A549 (cell line): ENCODE data around the gene GET4. TPM values are rescaled to one million over a fixed set of nuclear protein-coding genes. Genes with fewer than 3 reads are reported as not detected.

Experiments
- ATAC-seq, 2 experiments: fragments of 200-7000 bp in 1 of 2; fragments of >200 bp in 1 of 2; cut with Nextera tagmentation in 1 of 2; cut with Tn5 transposase in 1 of 2; 3 replicates each; pipeline versions ENCODE4 v1.8.0 to v1.9.1; 2018 to 2020; ENCODE audit warnings: mild to moderate bottlenecking in 1 of 2, moderate library complexity in 1 of 2
- CTCF ChIA-PET: fragments of 300-600 bp; sonication (Branson Sonifier 250); formaldehyde crosslinking; extraction: SDS; loops from one replicate; lab custom pipeline; 2021; ENCODE audit warnings: antibody characterized with exemption, inconsistent platforms; lab: Yijun Ruan, JAX
- POLR2A ChIA-PET: fragments of 350-600 bp; formaldehyde crosslinking; extraction: SDS; loops from one replicate; lab custom pipeline; 2021; ENCODE audit warnings: antibody characterized with exemption, inconsistent platforms; lab: Yijun Ruan, JAX
- DNase-seq, 2 experiments: peaks; one replicate each; pipeline versions ENCODE4 v3.0.0 to v3.0.0-alpha.2; 2011 to 2016; ENCODE audit warnings: low read depth in 1 of 2, low spot score in 1 of 2
- FAIRE-seq: peaks from 2 replicates; lab custom pipeline; 2011; peaks lifted over from hg19 to GRCh38; lab: Jason Lieb, UNC
- H3K27ac ChIP-seq, 2 experiments: fragments of >200 bp; sonication (Bioruptor Twin); formaldehyde crosslinking; 3 replicates each; pipeline ENCODE4 v1.5.1; 2016 to 2017
- H3K4me1 ChIP-seq: fragments of >200 bp; sonication (Bioruptor Twin); formaldehyde crosslinking; 3 replicates; pipeline ENCODE4 v1.6.1; 2016
- H3K4me2 ChIP-seq: fragments of >200 bp; sonication (Bioruptor Twin); formaldehyde crosslinking; 3 replicates; pipeline ENCODE4 v1.6.1; 2016
- H3K4me3 ChIP-seq: fragments of >200 bp; sonication (Bioruptor Twin); formaldehyde crosslinking; 3 replicates; pipeline ENCODE4 v1.5.1; 2016
- H3K9me3 ChIP-seq: fragments of >200 bp; sonication (Bioruptor Twin); formaldehyde crosslinking; 3 replicates; pipeline ENCODE4 v1.6.1; 2016
- CEBPB ChIP-seq, 2 experiments: fragments of >200 bp in 1 of 2; sonication (Bioruptor Twin) in 1 of 2; formaldehyde crosslinking in 1 of 2; IDR thresholded peaks; 2 replicates each; pipeline ENCODE4 v1.6.1; 2012 to 2016
- CHD2 ChIP-seq: fragments of 150-350 bp; IDR thresholded peaks from 2 replicates; pipeline ENCODE4 v1.6.1; 2014; ENCODE audit warnings: low read length; ENCODE audit not compliant: partially characterized antibody
- CTCF ChIP-seq: fragments of >200 bp; sonication (Bioruptor Twin); formaldehyde crosslinking; IDR thresholded peaks from 3 replicates; pipeline ENCODE4 v1.5.1; 2016
- EHF ChIP-seq: fragments of 250-450 bp; sonication (Bioruptor Pico); IDR thresholded peaks from 2 replicates; pipeline ENCODE4 v1.5.0; 2020; ENCODE audit warnings: mild to moderate bottlenecking
- EP300 ChIP-seq, 2 experiments: fragments of >200 bp; sonication (Bioruptor Twin); formaldehyde crosslinking; IDR thresholded peaks; 2 replicates in 1 of 2; 3 replicates in 1 of 2; pipeline ENCODE4 v1.6.1; 2016 to 2017
- FOSL2 ChIP-seq, 2 experiments: fragments of 450-650 bp in 1 of 2; fragments of >200 bp in 1 of 2; sonication (Bioruptor Twin) in 1 of 2; formaldehyde crosslinking; IDR thresholded peaks; 2 replicates each; pipeline versions ENCODE4 v1.5.0 to v1.6.1; 2016 to 2020; ENCODE audit warnings: mild to moderate bottlenecking in 1 of 2, moderate library complexity in 1 of 2
- GATA3 ChIP-seq: IDR thresholded peaks from 2 replicates; pipeline ENCODE4 v1.6.1; 2012; ENCODE audit warnings: borderline replicate concordance
- HDAC2 ChIP-seq: fragments of 200-600 bp; sonication (generic); IDR thresholded peaks from 2 replicates; pipeline ENCODE4 v1.6.1; 2016
- HES2 ChIP-seq: fragments of >200 bp; sonication (Bioruptor Twin); formaldehyde crosslinking; IDR thresholded peaks from 2 replicates; pipeline ENCODE4 v1.6.1; 2016
- HOXA7 ChIP-seq: fragments of 250-450 bp; sonication (Bioruptor Pico); IDR thresholded peaks from 2 replicates; pipeline ENCODE4 v1.5.0; 2020; ENCODE audit warnings: mild to moderate bottlenecking, moderate library complexity
- HOXB13 ChIP-seq: fragments of 250-450 bp; sonication (Bioruptor Pico); IDR thresholded peaks from 2 replicates; pipeline ENCODE4 v1.5.0; 2020; ENCODE audit warnings: low read depth, mild to moderate bottlenecking, moderate library complexity
- JUNB ChIP-seq: fragments of >200 bp; sonication (Bioruptor Twin); formaldehyde crosslinking; IDR thresholded peaks from 2 replicates; pipeline ENCODE4 v1.6.1; 2016
- MAZ ChIP-seq: fragments of 150-350 bp; IDR thresholded peaks from 2 replicates; pipeline ENCODE4 v1.6.1; 2014; ENCODE audit warnings: antibody characterized with exemption, low read depth, low read length, borderline replicate concordance
- MYC ChIP-seq: IDR thresholded peaks from 2 replicates; pipeline ENCODE4 v1.6.1; 2012; ENCODE audit warnings: mild to moderate bottlenecking, inconsistent platforms, low read length, improper control_type of control experiment, borderline replicate concordance
- POLR2AphosphoS2 ChIP-seq: conservative IDR thresholded peaks from 2 replicates; pipeline ENCODE4 v1.6.1; 2012; ENCODE audit warnings: low read length, improper control_type of control experiment, inconsistent platforms
- RAD21 ChIP-seq, 2 experiments: fragments of >200 bp in 1 of 2; sonication (Bioruptor Twin) in 1 of 2; formaldehyde crosslinking in 1 of 2; IDR thresholded peaks in 1 of 2; conservative IDR thresholded peaks in 1 of 2; 2 replicates in 1 of 2; 3 replicates in 1 of 2; pipeline ENCODE4 v1.6.1; 2012 to 2018; ENCODE audit warnings: inconsistent platforms in 1 of 2
- RARB ChIP-seq: fragments of 250-450 bp; sonication (Bioruptor Pico); IDR thresholded peaks from 2 replicates; pipeline ENCODE4 v1.8.0; 2021; ENCODE audit warnings: mild to moderate bottlenecking, moderate library complexity
- REST ChIP-seq: fragments of 200-600 bp; sonication (generic); IDR thresholded peaks from 2 replicates; pipeline ENCODE4 v1.6.1; 2016; ENCODE audit warnings: antibody characterized with exemption, mild to moderate bottlenecking, moderate library complexity
- SMC3 ChIP-seq: fragments of >200 bp; sonication (Bioruptor Twin); formaldehyde crosslinking; IDR thresholded peaks from 3 replicates; pipeline ENCODE4 v1.6.1; 2018; ENCODE audit warnings: inconsistent platforms
- SREBF2 ChIP-seq: fragments of 450-650 bp; IDR thresholded peaks from 2 replicates; pipeline ENCODE4 v1.6.1; 2014; ENCODE audit warnings: mild to moderate bottlenecking, moderate library complexity
- TFCP2L1 ChIP-seq: fragments of 250-450 bp; sonication (Bioruptor Pico); IDR thresholded peaks from 2 replicates; pipeline ENCODE4 v1.5.0; 2021; ENCODE audit warnings: mild to moderate bottlenecking
- TP53 ChIP-seq: fragments of 250-450 bp; sonication (Bioruptor Pico); IDR thresholded peaks from 2 replicates; pipeline ENCODE4 v1.5.0; 2021; ENCODE audit warnings: mild to moderate bottlenecking, moderate library complexity
- USF2 ChIP-seq: fragments of 450-650 bp; IDR thresholded peaks from 2 replicates; pipeline ENCODE4 v1.6.1; 2014; ENCODE audit warnings: antibody characterized with exemption
- ZFP36 ChIP-seq: fragments of 450-650 bp; IDR thresholded peaks from 2 replicates; pipeline ENCODE4 v1.6.1; 2014; ENCODE audit warnings: borderline replicate concordance; ENCODE audit not compliant: partially characterized antibody
- ZNF302 ChIP-seq: fragments of 250-450 bp; sonication (Bioruptor Pico); IDR thresholded peaks from 2 replicates; pipeline ENCODE4 v1.9.0; 2021; ENCODE audit warnings: inconsistent platforms, mild to moderate bottlenecking, moderate library complexity
- ZSCAN20 ChIP-seq: fragments of 250-450 bp; sonication (Bioruptor Pico); IDR thresholded peaks from 2 replicates; pipeline ENCODE4 v1.8.0; 2022; ENCODE audit warnings: mild to moderate bottlenecking, moderate library complexity
- WGBS: methylation state at CpG from one replicate; pipeline ENCODE4 v1.1.6; 2017; ENCODE audit errors: missing lambda C conversion rate; 5-methylcytosine and 5-hydroxymethylcytosine counted together
- polyA plus RNA-seq, 4 experiments: library from polyadenylated mRNA; depleted of rRNA in 3 of 4; stranded (reverse); fragments of >200 nt; fragmentation: RNase III in 1 of 4; extraction: RNeasy Plus Mini Kit Qiagen cat#74134 plus additional on column Dnase treatment in 1 of 4; gene quantifications; 2 replicates in 3 of 4; 3 replicates in 1 of 4; pipeline ENCODE4 v1.2.3, GENCODE V29; 2011 to 2017

Gene GET4
- polyA plus RNA-seq, 2 of the 4 experiments (the other 2 are of a cell fraction), result 26.1 to 37.0 TPM

DNA sequence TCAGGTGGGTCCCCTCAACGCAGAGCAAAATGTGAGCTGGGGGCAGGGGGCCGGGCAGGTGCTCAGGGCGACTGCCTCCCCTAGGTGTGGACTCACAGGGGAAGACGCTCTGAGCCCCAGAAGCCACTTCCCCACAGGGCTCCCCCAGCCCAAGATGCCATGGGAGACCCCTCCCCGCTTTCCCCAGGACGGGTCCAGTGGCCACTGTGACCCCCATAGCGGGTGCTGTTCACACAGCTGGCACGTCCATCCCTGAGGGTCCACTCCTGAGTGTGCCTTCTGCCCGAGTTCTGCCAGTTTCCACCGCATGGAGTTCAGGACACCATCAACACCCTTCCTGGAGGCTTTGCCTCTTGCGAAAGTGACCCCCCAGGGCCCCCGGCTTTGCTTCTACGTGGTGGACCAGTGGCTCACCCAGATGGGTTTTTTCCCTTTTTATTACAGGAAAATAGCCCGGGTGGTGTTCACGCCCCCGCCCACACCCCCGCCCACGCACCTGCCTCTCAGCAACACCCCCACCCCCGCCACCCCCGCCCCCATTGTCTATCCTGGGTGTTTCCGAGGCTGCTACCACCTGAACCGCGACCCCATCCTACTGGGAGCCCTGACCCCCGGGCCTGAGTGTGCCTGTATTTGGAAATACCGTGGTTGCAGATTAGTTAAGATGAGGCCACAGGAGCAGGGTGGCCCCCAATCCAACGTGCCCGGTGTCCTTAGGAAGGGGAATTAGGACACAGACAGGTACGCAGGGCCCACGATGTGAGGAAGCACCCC lies 46.2 kb downstream of the GET4 start:
- FAIRE-seq (no peak), DNase-seq (no peak), ATAC-seq (no peak)
- ChIA-PET POLR2A (no interaction called here), CTCF (interaction anchor here (0.7 to 2.9 kb wide), 5 partner anchors 8 to 71 kb away, joined by 3 to 13 read pairs (median 3); partner anchors contain the start of gene ADAP1)
- Histone ChIP-seq H3K4me2 (no peak overlapping the region), H3K27ac (0 out of 6 replicates have a peak overlapping the region, but pooled peaks of 1 of the 2 experiments have one; percentile 11), H3K4me3 (no peak overlapping the region), H3K4me1 (peaks cover 5% of the 10 kb centered on the region; the same call in 2 of the 3 replicates), H3K9me3 (no peaks in the 10 kb centered on the region)
- 75% methylated on average over 15 of the region's 29 CpGs for WGBS
- no peak for TF ChIP-seq SMC3
- TF ChIP-seq REST, result no peak
- TF ChIP-seq HES2, result no peak
- no peak for TF ChIP-seq ZFP36
- TF ChIP-seq SREBF2, result no peak
- no peak for TF ChIP-seq HOXB13 (CRISPR knock-in tag)
- TF ChIP-seq POLR2AphosphoS2, result no peak
- no peak for TF ChIP-seq HDAC2
- no peak for TF ChIP-seq RARB (CRISPR knock-in tag)
- no peak for TF ChIP-seq EP300 (IDR thresholded peaks at IDR 0.05)
- TF ChIP-seq TFCP2L1 (CRISPR knock-in tag), result no peak
- no peak for TF ChIP-seq USF2
- no peak for TF ChIP-seq GATA3
- no peak for TF ChIP-seq EHF (CRISPR knock-in tag)
- TF ChIP-seq JUNB, result no peak
- no peak for TF ChIP-seq RAD21 (conservative IDR thresholded peaks at IDR 0.05 in 1 of 2, IDR thresholded peaks at IDR 0.05 in 1 of 2)
- no peak for TF ChIP-seq TP53
- TF ChIP-seq CHD2, result no peak
- TF ChIP-seq, all 56 proteins: peak for 0

DNA sequence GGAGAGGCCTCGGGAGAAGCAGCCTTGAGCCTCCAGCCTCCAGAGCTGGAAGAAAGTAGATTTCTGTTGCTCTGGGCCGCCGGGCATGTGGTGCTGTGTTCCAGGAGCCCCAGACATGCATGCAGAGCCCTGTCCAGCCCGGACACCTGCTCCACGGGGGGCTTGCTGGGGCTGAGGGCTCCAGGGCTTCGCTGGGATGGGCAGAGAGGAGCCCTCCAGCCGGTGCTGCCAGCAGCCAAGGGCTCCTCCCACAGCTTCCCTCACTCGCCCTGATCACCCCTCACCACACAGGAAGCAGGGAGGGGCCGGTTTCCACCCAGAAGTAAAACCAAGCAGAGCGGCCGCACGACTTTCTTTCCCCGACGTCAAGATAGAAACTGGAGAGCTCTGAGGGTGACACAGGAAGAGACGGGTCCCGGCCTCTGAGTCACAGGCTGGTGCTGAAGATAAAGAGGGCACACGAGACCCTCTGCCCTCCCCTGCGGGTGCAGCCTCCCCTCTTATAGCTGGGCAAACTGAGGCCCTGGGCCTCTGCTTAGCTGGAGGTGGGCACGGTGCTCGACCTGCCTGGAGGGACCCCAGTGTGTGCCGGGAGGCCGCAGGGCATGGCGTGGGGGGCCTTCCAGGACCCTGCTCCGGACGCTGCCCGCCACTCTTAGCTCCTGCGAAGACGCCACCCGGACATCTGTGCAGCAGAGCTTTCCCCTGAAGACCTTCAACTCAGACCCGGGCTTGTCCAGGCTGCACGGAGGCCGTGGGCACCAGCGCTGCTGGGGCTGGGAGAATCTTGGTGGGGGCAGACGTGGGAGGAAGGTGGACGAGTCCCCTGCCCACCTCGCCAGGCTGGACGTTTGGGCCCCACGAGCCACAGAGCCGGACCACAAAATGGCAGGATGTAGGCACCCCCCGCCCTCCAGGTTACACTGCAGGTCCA lies 47.0 kb downstream of the GET4 start:
- ChIA-PET POLR2A (no interaction called here), CTCF (interaction anchor here (1.0 to 2.9 kb wide), 3 partner anchors 9 to 70 kb away, joined by 3 to 13 read pairs (median 3); partner anchors contain the start of gene ADAP1)
- no peak overlapping the region for H3K4me2 ChIP-seq
- H3K4me1 ChIP-seq, result peaks cover 5% of the 10 kb centered on the region; the same call in 2 of the 3 replicates
- DNase-seq (no peak), FAIRE-seq (no peak), ATAC-seq (peak in 1 of 2 experiments; percentile 30; a peak in 3 of 6 replicates)
- no peak overlapping the region for H3K4me3 ChIP-seq
- no peaks in the 10 kb centered on the region for H3K9me3 ChIP-seq
- 72% methylated on average over 29 of the region's 40 CpGs for WGBS
- no peak for TF ChIP-seq SREBF2
- no peak for TF ChIP-seq FOSL2 (IDR thresholded peaks at IDR 0.05)
- no peak for TF ChIP-seq FOSL2 (CRISPR knock-in tag; IDR thresholded peaks at IDR 0.05)
- TF ChIP-seq HOXA7 (CRISPR knock-in tag), result no peak
- TF ChIP-seq MYC, result no peak
- TF ChIP-seq MAZ, result no peak
- TF ChIP-seq CEBPB (IDR thresholded peaks at IDR 0.05), result no peak
- no peak for TF ChIP-seq RAD21 (conservative IDR thresholded peaks at IDR 0.05 in 1 of 2, IDR thresholded peaks at IDR 0.05 in 1 of 2)
- no peak for TF ChIP-seq SMC3
- TF ChIP-seq JUNB, result no peak
- no peak for TF ChIP-seq ZSCAN20 (CRISPR knock-in tag)
- TF ChIP-seq TFCP2L1 (CRISPR knock-in tag), result no peak
- TF ChIP-seq CHD2, result no peak
- no peak for TF ChIP-seq ZNF302 (CRISPR knock-in tag)
- TF ChIP-seq CTCF, result no peak
- 0 out of 6 replicates have a peak overlapping the region, but pooled peaks of 1 of the 2 experiments have one; percentile 11 for H3K27ac ChIP-seq
